T-helper 2 cell treated with Interferon-gamma antibody and Interleukin-4, amounts not matched to agents 100 ng/mL and 5 ng/mL, for 36 hours (primary cell): Measurements from ENCODE around the gene F2R. TPM values are rescaled to one million over a fixed set of nuclear protein-coding genes. Genes with fewer than 3 reads are reported as not detected.
"Not testable (repeated sequence)": the region's sequence is repeated elsewhere in the genome, so short reads cannot be mapped to it uniquely, and the experiment has no call there.

ENCODE experiments used
- intact Hi-C: fragments of 100-400 bp; cut with micrococcal nuclease; formaldehyde crosslinking; loops from one replicate; pipeline ENCODE4 v1.15.1; 2023
- total RNA-seq: library from RNA; stranded (reverse); gene quantifications from 2 replicates; pipeline ENCODE4 v1.2.3, GENCODE V29; 2022

Gene F2R
- total RNA-seq, 1 donor from 2014 or later = 4.3 TPM

DNA sequence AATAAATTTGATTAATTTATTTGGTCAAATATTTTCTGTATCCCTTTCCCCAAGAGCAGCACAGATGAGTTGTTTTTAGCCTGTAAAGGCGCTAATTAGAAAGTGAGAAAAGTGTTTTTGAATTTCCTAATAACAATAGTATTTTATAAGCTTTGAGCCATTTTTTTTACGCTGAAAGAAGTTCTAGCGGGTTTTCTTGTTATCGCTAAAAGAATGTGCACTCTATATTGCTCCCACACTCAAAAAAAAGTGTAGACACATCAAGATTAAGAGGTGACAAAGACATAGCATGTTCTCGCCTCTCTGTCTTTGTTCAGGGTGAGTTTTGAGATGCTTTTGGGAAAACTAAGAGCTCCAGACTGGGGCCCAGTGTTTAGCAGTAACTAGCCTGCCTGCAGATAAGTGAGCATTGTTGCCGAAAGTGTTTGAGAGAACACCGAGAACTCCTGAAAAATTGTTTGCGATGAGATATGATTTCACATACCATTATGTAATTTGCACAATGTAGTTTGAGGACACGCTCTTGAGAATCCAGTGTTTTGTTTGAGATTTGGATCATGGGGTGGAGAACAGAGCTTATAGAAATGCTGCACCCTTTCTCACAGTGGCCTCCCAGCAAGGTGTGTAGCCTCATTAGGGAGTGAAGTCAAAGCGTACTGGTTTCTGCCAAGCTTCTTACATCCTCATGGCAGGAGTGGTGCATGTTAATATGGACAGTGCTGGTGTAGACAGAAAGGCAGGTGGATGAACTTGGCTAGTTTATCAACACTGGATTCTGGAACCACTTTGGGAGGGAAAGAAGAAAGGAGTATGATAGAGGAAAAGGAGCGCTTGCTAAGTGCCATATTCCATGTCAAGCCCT lies 1.5 kb downstream of the F2R start:
- intact Hi-C loops = loop anchor here (5.0 to 10.0 kb wide), 3 partner anchors 137 to 315 kb away; partner anchors contain the start of genes IQGAP2 and S100Z

DNA sequence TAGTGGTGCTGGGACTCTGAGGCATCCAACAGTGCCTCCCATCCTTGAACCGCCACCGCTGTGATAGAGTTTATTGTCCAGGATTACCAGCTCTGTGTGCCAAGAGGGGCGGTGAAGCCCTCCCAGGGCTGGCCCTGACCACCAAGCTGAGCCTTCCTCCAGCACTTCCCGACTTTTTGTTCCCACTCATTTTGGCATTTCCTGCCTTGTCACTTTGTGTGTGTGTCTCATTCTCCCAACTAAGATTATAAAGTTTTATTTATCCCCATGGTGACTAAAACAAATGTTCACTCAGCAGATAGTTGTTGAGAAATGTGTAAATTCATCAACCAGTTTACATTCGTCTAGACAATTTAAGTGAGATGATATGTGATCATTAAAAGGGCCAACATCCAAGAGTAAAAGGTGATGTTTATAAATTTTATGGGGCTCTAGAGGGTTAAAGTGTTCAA lies 2.5 kb downstream of the F2R start:
- intact Hi-C loops = loop anchor here (5.0 to 10.0 kb wide), 3 partner anchors 136 to 316 kb away; partner anchors contain the start of genes IQGAP2 and S100Z

DNA sequence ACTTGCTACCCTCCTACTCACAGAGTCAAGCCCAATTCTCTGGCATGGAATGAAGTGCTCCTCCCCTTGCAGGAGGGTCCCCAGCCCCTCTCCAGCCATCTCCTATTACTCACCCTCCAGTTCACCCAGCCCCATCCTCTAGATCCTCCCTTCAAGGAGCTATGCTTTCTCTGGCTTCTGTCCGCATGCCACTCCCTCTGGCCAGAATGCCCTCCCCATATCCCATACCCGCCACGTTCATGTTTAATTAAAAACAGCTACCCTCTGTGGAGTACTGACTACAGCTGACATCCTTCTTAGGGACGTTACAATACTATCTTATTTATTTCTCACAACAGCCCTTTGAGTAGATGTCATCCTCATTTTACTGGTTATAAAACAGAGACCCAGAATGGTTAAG lies 3.0 kb downstream of the F2R start:
- intact Hi-C loops = loop anchor here (5.0 to 10.0 kb wide), 3 partner anchors 136 to 317 kb away; partner anchors contain the start of genes IQGAP2 and S100Z

DNA sequence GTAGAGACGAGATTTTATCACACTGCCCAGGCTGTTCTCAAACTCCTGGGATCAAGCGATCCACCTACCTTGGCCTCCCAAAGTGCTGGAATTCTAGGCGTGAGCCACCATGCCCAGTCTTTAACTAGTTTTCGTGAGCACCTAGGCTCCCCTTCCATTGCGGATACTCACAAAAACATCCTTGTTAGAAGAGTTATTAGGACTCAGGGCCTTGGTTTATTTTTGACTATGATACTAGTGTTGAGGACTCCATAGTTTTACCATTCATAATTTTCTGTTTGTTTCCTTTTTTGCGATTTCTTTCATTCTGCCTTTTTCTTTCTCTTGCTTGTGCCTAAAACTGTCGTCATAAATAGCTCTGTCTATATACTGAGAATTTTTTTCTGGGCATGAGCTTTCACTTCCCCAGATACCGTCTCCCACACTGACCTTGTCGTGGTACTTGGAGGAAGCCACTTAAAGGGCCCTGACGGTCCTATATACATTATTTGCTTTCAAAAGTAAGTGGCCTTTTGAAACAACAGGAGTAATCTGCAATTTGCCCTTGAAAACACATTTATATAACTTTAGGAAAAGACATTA lies 5.2 kb downstream of the F2R start:
- intact Hi-C loops = no loop called here

DNA sequence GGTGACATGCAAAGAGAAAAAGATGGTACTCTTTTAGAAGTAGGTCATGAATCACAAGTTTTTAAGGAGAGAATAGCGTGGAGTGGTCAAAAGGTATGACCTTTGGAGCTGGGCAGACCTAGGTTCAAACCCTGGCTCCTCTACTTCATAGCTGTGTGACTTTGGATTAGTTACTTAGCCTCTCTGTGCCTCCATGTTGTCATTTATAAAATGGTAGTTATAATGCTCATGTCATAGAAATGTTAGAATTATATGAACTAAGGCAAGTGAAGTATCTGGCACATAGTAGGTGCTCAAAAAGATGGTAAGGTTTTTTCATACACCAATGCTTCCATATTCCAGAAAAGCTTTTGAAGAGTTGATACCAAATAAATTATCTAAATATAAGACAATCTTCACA lies 7.3 kb downstream of the F2R start:
- intact Hi-C loops = no loop called here

DNA sequence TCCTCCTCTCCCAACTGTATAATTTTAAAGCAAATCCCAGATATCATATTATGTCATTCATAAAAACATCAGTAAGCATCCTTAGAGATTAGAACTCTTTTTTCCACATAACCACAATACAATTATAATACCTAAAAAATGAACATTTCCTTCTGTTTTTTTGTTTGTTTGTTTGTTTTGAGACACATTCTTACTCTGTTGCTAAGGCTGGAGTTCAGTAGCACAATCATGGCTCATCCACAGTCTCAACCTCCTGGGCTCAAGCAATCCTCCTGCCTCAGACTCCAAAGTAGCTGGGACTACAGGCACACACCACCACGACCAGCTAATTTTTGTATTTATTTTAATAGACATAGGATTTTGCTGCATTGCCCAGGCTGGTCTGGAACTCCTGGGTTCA lies 8.0 kb downstream of the F2R start:
- intact Hi-C loops = no loop called here

DNA sequence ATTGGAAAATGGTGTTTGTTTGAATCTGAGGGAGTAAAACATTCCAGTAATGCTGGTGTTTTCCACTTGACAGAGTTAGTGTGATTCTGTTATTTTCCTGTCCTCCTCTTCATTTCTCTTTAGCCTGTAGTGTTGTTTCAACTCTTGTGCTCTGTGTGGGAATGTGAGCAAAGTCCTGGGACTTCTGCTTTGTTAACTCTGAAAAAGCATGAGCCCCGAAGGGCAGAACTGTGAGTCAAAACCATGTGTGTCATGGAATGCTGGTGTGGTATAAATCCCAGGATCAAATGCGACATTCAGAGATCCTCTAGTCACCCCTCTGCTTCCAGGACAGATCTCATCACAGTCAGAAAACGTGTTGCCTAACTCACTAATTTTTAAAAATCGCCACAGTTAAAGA lies 8.9 kb downstream of the F2R start:
- intact Hi-C loops = no loop called here

DNA sequence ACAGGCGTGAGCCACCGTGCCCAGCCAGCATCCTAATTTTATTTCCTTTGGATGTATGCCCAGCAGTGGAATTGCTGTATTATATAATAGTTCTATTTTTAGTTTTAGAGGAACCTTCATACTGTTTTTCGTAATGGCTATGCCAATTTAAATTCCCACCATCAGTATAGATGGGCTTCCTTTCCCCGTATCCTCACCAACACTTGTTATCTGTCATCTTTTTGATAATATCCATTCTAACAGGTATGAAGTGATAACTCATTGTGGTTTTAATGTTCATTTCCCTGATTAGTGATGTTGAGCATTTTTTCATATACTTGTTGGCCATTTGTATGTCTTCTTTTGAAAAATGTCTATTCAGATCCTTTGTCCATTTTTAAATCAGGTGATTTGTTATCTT lies 13.0 kb downstream of the F2R start:
- intact Hi-C loops = no loop called here

DNA sequence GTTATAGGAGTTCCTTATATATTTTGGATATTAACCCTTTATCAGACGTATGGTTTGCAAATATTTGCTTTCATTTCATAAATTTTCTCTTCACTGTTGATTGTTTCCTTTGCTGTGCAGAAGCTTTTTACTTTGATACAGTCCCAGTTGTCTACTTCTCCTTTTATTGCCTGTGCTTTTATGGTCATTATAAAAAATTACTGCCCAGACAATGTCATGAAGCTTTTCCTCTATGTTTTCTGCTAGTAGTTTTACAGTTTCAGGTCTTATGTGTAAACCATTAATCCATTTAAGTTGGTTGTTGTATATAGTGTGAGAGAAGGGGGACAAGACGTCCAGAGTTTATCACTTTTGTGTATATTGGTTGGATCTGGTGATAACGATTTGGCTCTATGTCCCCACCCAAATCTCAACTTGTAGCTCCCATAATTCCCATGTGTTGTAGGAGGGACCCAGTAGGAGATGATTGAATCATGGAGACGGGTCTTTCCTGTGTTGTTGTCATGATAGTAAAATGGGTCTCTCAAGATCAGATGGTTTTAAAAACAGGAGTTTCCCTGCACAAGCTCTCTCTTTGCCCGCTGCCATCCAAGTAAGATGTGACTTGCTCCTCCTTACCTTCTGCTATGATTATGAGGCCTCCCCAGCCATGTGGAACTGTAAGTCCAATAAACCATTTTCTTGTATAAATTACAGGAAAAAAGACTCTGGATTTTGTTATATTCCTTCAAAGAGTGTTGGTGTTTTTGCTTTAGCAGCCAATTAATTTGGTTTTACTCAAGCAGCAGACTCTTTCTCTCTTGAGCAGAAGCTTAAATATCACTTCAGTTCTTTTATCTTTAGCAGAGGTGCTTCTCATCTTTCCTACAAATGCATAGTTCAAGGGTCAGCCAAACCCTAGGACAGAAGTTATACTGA lies 13.7 kb downstream of the F2R start:
- intact Hi-C loops = no loop called here

DNA sequence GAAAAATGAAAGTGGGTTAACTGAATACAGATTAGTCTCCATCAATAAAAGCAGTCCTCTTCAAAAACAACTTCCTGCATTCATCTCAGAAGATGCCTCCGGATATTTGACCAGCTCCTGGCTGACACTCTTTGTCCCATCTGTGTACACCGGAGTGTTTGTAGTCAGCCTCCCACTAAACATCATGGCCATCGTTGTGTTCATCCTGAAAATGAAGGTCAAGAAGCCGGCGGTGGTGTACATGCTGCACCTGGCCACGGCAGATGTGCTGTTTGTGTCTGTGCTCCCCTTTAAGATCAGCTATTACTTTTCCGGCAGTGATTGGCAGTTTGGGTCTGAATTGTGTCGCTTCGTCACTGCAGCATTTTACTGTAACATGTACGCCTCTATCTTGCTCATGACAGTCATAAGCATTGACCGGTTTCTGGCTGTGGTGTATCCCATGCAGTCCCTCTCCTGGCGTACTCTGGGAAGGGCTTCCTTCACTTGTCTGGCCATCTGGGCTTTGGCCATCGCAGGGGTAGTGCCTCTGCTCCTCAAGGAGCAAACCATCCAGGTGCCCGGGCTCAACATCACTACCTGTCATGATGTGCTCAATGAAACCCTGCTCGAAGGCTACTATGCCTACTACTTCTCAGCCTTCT lies 16.6 kb downstream of the F2R start:
- intact Hi-C loops = no loop called here

DNA sequence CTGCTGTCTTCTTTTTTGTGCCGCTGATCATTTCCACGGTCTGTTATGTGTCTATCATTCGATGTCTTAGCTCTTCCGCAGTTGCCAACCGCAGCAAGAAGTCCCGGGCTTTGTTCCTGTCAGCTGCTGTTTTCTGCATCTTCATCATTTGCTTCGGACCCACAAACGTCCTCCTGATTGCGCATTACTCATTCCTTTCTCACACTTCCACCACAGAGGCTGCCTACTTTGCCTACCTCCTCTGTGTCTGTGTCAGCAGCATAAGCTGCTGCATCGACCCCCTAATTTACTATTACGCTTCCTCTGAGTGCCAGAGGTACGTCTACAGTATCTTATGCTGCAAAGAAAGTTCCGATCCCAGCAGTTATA lies 17.1 kb downstream of the F2R start:
- intact Hi-C loops = no loop called here

DNA sequence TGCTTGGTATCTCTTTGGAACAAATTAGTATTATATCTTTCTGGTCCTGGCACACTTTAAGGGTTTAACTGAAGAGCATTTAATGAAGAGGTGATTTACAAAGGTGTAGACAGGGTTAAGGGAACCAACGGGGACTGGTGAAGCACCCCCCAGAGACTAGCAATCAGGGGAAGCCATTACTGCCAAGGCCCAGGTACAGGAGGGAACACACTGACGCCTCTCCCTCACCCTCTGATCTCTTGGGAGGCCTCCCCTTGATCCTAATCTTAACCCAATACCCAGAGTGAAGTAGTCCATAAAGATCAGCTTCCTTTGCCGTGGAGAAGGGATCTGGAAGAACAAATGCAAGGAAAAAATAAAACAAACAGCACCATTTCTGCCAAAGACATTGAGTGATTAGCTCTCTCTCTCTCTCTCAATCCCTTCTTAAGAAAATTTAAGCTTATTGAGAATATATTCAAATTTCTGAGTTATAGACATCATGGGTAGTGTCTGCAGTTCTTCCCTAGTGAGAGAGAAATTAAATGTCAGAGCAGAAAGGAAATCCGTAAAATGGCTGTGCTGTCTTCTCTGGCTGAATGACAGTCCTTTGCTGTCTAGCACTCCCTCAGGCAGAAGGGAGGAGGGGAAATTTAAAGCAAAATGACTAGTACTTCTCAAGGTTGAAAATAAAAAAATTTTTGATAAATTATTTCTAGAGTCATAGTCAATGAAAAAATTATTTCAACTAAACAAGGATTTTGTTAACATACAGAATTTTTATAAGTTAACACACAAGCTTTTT lies 20.0 kb downstream of the F2R start:
- intact Hi-C loops = loop anchor here (5.0 kb wide), 1 partner anchor 36 kb away; no protein-coding TSS in a partner anchor

DNA sequence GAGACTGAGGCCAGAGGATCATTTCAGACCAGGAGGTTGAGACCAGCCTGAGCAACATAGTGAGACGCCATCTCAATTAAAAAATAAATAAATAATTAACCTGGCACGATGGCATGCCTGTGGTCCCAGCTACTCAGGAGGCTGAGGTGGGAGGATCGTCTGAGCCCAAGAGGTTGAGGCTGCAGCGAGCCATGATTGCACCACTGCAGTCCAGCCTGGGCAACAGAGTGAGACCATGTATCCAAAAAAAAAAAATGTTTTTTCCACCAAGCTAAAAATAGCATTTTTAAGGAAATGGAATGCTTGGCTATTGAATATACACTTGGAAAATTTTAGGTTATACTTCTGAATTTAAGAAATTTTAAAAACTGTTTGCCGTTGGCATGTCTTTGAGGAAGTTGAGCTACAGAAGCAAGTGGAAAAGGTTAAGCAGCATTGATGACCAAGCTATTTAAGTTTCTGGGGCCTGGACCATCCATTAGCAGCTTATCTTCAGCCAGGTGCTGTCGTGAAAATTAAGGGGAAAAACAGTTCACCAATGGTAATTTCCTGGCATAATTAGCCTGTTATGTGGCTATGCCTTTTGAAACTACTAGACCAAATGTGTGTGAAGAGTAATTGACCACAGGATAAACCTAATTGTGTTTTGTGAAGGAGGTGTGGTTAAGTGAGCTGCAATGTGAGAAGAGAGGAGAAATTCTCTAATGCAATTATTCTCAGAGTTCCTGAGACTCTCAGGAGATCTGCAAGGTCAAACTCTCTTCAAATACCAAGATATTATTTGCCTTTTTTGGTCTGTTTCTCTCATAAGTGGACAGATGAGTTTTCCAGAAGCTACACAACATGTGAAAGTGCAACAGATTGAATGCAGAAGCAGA lies 21.0 kb downstream of the F2R start:
- intact Hi-C loops = loop anchor here (5.0 kb wide), 1 partner anchor 35 kb away; no protein-coding TSS in a partner anchor

DNA sequence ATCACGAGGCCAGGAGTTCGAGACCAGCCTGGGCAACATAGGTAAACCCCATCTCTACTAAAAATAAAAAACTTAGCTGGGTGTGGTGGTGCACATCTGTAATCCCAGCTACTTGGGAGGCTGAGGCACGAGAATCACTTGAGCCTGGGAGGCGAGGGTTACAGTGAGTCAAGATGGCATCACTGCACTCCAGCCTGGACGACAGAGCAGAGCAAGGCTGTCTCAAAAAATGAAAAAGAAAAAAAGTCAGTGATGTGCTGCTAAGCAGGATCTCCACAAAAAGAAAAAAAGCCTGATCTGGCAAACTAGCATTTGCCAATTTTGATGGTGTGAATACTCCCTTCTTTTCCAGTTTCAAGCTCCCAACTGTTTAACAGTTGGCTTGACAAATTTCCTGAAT lies 21.9 kb downstream of the F2R start:
- intact Hi-C loops = loop anchor here (2.0 to 5.0 kb wide), 2 partner anchors 34 to 195 kb away; no protein-coding TSS in a partner anchor

DNA sequence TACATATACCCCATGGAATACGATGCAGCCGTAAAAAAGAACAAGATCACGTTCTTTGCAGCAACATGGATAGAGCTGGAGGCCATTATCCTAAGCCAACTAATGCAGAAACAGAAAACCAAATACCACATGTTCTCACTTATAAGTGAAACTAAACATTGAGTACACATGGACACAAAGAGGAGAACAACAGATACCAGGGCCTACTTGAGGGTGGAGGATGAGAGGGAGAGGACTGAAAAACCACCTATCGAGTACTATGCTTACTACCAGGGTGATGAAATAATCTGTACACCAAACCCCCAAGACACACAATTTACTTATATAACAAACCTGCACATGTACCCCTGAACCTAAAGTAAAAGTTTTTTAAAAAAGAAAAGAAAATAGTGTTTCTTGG lies 25.6 kb downstream of the F2R start:
- intact Hi-C loops = not testable (repeated sequence)

DNA sequence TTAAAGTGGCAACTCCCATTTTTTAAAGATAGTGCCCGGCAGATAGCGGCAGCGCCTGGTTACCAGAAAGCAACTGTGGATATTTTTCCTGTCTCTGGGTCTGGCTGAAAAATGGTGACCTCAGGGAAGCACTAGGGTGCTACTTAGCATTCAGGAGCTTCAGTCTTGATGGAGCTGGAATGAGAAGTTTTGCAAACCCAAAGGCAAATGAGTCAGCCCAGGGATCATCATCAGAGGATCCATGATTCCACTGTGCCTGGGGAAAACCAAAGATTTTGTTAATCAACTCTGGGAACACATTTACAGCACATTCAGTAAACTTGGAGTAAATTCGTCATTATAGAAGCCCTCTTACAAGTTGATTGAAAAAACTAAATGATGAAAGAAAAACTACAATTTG lies 26.7 kb downstream of the F2R start:
- intact Hi-C loops = no loop called here

DNA sequence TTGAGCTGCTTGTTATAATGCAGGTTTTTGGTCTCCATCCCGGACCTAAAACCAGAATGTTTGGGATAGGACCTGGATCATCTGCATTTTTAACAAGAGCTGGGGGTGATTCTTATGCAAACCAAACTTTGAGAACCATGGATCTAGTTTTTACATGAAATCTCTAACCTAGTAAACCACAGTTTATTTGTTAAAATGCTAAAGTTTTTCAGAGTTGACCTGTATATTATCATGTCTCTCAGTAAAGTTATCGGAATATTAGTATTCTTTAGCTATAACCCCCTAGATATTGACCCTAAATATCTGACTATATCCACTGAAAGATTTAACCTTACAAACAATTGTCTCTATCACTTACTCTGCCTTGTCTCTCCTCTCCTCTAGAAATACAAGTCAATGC lies 28.7 kb downstream of the F2R start:
- intact Hi-C loops = no loop called here

DNA sequence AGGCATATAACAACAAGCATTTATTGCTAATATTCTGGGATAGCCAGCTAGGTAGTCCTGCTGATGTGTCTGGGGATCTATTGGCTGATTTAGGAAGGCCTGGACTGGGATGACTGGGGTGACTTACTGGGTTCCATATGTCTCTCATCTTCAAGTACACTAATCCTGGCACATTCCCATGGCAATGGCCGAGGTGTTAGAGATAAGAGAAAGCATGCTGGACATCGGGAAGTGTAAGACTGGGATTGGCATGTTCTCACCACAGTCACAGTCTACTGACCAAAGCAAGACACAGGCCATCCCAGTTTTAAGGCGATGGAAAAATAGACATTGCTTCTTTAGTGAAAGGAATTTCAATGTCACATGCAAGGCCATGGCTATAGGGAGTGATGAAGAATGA lies 29.7 kb downstream of the F2R start:
- intact Hi-C loops = no loop called here

DNA sequence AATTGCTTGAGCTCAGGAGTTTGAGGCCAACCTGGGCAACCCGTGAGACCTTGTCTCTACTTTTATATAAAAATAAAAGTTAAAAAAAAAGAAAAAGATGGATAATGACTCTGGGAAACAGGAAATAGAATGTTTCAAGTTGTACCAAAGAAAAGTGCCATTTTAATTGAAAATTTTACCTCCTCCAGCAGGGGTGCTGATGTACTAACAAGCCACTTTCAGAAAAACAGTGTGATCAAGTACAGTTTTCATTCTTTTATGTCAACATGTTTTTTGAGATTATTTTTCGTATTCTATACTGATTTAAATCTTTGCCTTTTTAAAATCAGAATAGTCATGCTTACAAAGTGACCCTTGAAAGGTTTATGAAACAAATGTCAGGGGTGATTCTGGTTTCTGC lies 30.8 kb downstream of the F2R start:
- intact Hi-C loops = no loop called here
